HCT116 (cell line): ENCODE measurements around the gene CD247.

Experiments used
- CBX3 ChIP-seq: IDR thresholded peaks from 2 replicates; pipeline ENCODE4 v1.6.1; 2012; ENCODE audit warnings: low read depth
- ELF1 ChIP-seq: IDR thresholded peaks from 2 replicates; pipeline ENCODE4 v1.6.1; 2012; ENCODE audit warnings: low read depth, borderline replicate concordance
- EZH2 ChIP-seq: fragments of 200-600 bp; sonication (generic); IDR thresholded peaks from 2 replicates; pipeline ENCODE4 v1.6.1; 2017; ENCODE audit warnings: antibody characterized with exemption, mixed run types
- EZH2phosphoT487 ChIP-seq: fragments of 200-600 bp; IDR thresholded peaks from 2 replicates; pipeline ENCODE4 v1.6.1; 2018; ENCODE audit warnings: antibody characterized with exemption, borderline replicate concordance
- JUND ChIP-seq: IDR thresholded peaks from 2 replicates; pipeline ENCODE4 v1.6.1; 2012
- MAX ChIP-seq: IDR thresholded peaks from 2 replicates; pipeline ENCODE4 v1.6.1; 2012
- POLR2A ChIP-seq: IDR thresholded peaks from 2 replicates; pipeline ENCODE4 v1.7.0; 2011; ENCODE audit warnings: borderline replicate concordance; ENCODE audit not compliant: insufficient read depth, insufficient read length; ENCODE audit errors: extremely low read depth
- POLR2AphosphoS5 ChIP-seq: IDR thresholded peaks from 2 replicates; pipeline ENCODE4 v1.6.1; 2011; ENCODE audit warnings: mild to moderate bottlenecking, low read depth, low read length, moderate library complexity
- RAD21 ChIP-seq: IDR thresholded peaks from 2 replicates; pipeline ENCODE4 v1.6.1; 2012; ENCODE audit warnings: low read depth, mild to moderate bottlenecking
- REST ChIP-seq: IDR thresholded peaks from 2 replicates; pipeline ENCODE4 v1.6.1; 2012; ENCODE audit warnings: low read depth
- TCF7L2 ChIP-seq: IDR thresholded peaks from 2 replicates; pipeline ENCODE4 v1.7.0; 2011; ENCODE audit warnings: borderline replicate concordance, inconsistent platforms; ENCODE audit not compliant: insufficient read depth, insufficient read length; ENCODE audit errors: extremely low read depth
- YY1 ChIP-seq: IDR thresholded peaks from 2 replicates; pipeline ENCODE4 v1.6.1; 2011; ENCODE audit warnings: low read length, low read depth, moderate library complexity, mild to moderate bottlenecking; ENCODE audit not compliant: insufficient replicate concordance; ENCODE audit errors: extremely low read depth
- TF ChIP-seq, protein P1 (sequence below), 3 experiments: fragments of 200-600 bp in 1 of 3; sonication (generic) in 1 of 3; IDR thresholded peaks in 2 of 3; conservative IDR thresholded peaks in 1 of 3; 2 replicates each; pipeline ENCODE4 v1.5.1; 2012 to 2017; ENCODE audit warnings: low read depth in 2 of 3, low read length in 2 of 3, antibody characterized with exemption in 1 of 3, borderline replicate concordance in 1 of 3, control low read depth in 1 of 3, mild to moderate bottlenecking in 1 of 3, mixed read lengths in 1 of 3, mixed run types in 1 of 3, moderate library complexity in 1 of 3; ENCODE audit not compliant: insufficient read depth in 1 of 3

DNA sequence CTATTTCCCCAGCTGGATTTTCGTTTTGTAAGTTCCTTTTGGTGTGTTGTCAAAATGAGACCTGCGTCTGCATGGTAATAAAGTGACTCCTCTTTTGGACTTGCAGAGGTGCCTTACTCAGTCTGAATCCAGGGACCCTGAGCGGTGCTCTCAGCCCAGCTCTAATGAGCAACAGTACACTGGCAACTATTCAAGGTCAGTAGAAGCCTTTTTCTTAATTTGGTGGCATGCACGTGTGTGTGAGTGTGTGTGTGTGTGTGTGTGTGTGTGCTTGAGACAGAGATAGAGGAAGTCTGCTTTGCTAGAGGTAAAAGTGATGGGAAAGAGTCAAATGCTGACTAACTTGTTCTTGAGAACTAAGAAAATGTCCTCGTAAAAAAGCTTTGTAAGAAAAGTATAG is 105.4 kb downstream of the CD247 start:
- TF ChIP-seq, protein P1, sequence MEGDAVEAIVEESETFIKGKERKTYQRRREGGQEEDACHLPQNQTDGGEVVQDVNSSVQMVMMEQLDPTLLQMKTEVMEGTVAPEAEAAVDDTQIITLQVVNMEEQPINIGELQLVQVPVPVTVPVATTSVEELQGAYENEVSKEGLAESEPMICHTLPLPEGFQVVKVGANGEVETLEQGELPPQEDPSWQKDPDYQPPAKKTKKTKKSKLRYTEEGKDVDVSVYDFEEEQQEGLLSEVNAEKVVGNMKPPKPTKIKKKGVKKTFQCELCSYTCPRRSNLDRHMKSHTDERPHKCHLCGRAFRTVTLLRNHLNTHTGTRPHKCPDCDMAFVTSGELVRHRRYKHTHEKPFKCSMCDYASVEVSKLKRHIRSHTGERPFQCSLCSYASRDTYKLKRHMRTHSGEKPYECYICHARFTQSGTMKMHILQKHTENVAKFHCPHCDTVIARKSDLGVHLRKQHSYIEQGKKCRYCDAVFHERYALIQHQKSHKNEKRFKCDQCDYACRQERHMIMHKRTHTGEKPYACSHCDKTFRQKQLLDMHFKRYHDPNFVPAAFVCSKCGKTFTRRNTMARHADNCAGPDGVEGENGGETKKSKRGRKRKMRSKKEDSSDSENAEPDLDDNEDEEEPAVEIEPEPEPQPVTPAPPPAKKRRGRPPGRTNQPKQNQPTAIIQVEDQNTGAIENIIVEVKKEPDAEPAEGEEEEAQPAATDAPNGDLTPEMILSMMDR (IDR thresholded peaks at IDR 0.05 in 2 of 3, conservative IDR thresholded peaks at IDR 0.05 in 1 of 3; ENCODE audit: borderline replicate concordance in 1 of 3, insufficient read depth in 1 of 3, low read depth in 2 of 3, low read length in 2 of 3) = no peak
- TF ChIP-seq POLR2A = no peak
- TF ChIP-seq YY1 = no peak
- TF ChIP-seq CBX3 = no peak
- TF ChIP-seq POLR2AphosphoS5 = no peak
- TF ChIP-seq EZH2 = no peak
- TF ChIP-seq ELF1 = no peak
- no peak for TF ChIP-seq EZH2phosphoT487
- no peak for TF ChIP-seq JUND
- TF ChIP-seq REST = no peak
- TF ChIP-seq RAD21 = no peak
- TF ChIP-seq MAX = no peak
- TF ChIP-seq TCF7L2 = no peak
